Activated T-helper 1 cell treated with anti-CD3 and anti-CD28 coated beads, Interleukin-12 subunit alpha, Interleukin-12 subunit beta, Interleukin-2, Interleukin-4 antibody, amounts not matched to agents 30 ng/mL and 10 ng/mL and 1 ng/mL, durations not matched to agents 14 hours and 24 hours and 36 hours (primary cell): ENCODE measurements around the gene SLC16A6. TPM values are rescaled to one million over a fixed set of nuclear protein-coding genes. Genes with fewer than 3 reads are reported as not detected.
"Not testable (repeated sequence)": the region's sequence is repeated elsewhere in the genome, so short reads cannot be mapped to it uniquely, and the experiment has no call there.

Experiments
- DNase-seq: peaks from one replicate; pipeline ENCODE4 v3.0.0; 2021; ENCODE audit warnings: low spot score
- H3K27ac Mint-ChIP-seq: one replicate; pipeline ENCODE4 v1.8.0; 2021; ENCODE audit warnings: mild to moderate bottlenecking, mixed read lengths
- H3K27me3 Mint-ChIP-seq: one replicate; pipeline ENCODE4 v1.8.0; 2022; ENCODE audit warnings: mild to moderate bottlenecking, moderate library complexity, mixed read lengths; ENCODE audit not compliant: insufficient read depth
- H3K36me3 Mint-ChIP-seq: one replicate; pipeline ENCODE4 v1.8.0; 2021; ENCODE audit warnings: low read depth, mixed read lengths
- H3K4me1 Mint-ChIP-seq: one replicate; pipeline ENCODE4 v1.8.0; 2021; ENCODE audit warnings: low read depth, mixed read lengths
- H3K4me3 Mint-ChIP-seq: one replicate; pipeline ENCODE4 v1.8.0; 2021; ENCODE audit warnings: mild to moderate bottlenecking, moderate library complexity, mixed read lengths
- H3K9me3 Mint-ChIP-seq: one replicate; pipeline ENCODE4 v1.8.0; 2021; ENCODE audit warnings: mixed read lengths
- intact Hi-C: fragments of 100-400 bp; cut with micrococcal nuclease; formaldehyde crosslinking; loops from one replicate; pipeline ENCODE4 v1.15.1; 2024
- total RNA-seq: library from RNA; stranded (reverse); gene quantifications from 2 replicates; pipeline ENCODE4 v1.2.3, GENCODE V29; 2022

SLC16A6 gene
- total RNA-seq, 1 donor from 2014 or later = 3.0 TPM

DNA sequence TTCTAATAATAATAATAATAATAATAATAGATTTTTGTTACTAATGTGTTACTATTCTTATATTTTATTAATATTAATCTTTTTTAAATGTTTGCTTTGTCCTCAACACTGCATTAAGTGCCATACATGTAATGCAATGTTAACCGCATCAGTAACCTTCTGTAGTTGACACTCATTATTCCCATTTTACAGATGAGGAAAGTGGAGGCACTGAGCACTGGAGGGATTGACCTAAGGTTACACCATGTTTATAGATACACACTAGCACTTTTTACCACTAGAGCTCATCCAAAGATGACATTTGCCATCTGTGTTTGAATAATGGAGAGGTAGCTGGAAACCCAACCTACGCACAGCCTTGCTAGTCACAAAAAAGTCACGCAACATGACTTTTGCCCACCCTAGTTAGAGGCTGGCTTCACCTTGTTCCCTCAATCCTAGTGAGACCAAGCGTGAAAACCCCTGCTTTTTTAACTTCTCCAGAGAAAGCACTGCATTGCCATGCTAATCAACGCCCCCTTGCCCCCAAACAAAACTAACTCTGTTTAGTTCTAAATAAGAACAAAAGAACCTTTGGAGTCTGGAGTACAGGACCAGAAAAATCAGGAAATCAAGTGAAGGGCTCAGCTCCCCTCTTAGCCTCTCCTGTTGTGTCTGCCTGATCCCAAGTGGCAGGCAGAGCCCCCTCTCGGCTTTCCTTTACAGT lies 2.7 kb upstream of the SLC16A6 start:
- Mint-ChIP-seq H3K27ac (no peak overlapping the region), H3K27me3 (peaks cover 8% of the 10 kb centered on the region), H3K9me3 (no peaks in the 10 kb centered on the region), H3K4me1 (peaks cover 64% of the 10 kb centered on the region), H3K36me3 (peaks cover 2% of the 10 kb centered on the region), H3K4me3 (no peak overlapping the region)
- no peak for DNase-seq
- intact Hi-C loops = loop anchor here (5.0 kb wide), 1 partner anchor 219 kb away; the partner anchor contains the start of gene PRKAR1A

DNA sequence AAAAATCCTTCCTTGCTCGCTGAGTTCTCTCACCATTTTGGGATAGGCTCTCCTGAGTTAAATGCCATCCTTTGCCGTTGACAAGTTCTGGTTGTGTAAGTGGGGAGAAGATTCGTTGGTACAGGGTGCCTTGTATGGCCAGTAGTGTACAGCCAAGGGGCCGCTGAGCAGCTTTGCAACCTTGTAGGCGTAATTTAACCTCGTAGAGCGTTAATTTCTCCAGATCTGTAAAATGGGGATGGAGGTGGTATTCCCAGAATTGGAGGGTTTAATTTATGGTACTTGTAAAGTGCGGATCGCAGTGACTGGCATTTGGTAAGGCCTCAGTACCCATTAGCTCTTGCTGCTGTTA lies 1.7 kb upstream of the SLC16A6 start:
- peaks cover 2% of the 10 kb centered on the region for H3K36me3 Mint-ChIP-seq
- no peak for DNase-seq
- H3K27me3 Mint-ChIP-seq = peaks cover 8% of the 10 kb centered on the region
- H3K9me3 Mint-ChIP-seq = no peaks in the 10 kb centered on the region
- intact Hi-C loops = loop anchor here (1.0 to 5.0 kb wide), 6 partner anchors 18 to 220 kb away; partner anchors contain the start of gene PRKAR1A
- peak overlapping the region; percentile 84 for H3K27ac Mint-ChIP-seq
- peaks cover 69% of the 10 kb centered on the region for H3K4me1 Mint-ChIP-seq
- peak overlapping the region; percentile 83 for H3K4me3 Mint-ChIP-seq

GRCh38 chr17:68291836-68292688 lies 1.1 kb upstream of the SLC16A6 start:
- peaks cover 2% of the 10 kb centered on the region for H3K36me3 Mint-ChIP-seq
- intact Hi-C loops = loop anchor here (1.0 to 5.0 kb wide), 11 partner anchors 18 to 220 kb away; partner anchors contain the start of genes AMZ2 and PRKAR1A

DNA sequence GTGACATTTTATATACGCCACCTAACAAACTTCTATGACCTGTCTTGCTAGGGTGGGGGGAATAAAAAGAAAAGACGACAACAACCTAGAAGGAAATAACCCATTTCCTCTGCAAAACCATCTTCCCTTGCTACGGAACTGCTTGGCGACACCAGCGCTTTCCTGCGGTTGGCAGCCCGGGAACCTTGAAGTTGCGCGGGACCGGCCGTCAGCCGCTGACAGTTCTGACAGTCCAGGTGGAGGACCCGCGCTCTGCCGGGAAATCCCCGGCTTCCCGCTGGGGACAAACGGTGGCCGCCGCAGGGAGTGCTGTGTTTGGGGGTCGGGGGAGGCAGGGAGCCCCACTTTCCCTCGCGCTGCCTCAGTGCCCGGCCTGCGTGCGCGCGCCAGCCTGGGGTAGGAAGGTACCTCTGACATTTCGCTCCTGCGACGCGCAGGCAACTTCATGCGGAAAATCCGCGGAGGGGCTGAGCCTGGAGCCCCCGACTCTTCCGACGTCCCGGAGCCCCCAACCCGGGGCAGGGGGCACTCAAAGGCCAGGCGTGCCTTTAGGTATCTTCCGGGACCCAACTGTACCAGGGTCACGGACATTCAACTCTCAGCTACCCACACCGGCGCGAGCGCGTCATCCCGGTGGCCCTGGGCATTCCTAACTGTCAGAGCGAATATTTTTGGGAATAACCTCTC lies 516 bp downstream of the SLC16A6 start:
- Mint-ChIP-seq H3K27ac (peak overlapping the region; percentile 95), H3K27me3 (peaks cover 8% of the 10 kb centered on the region), H3K4me3 (peak overlapping the region; percentile 97), H3K9me3 (no peaks in the 10 kb centered on the region), H3K4me1 (peaks cover 55% of the 10 kb centered on the region), H3K36me3 (peaks cover 2% of the 10 kb centered on the region)
- intact Hi-C loops = loop anchor here (2.0 to 5.0 kb wide), 5 partner anchors 28 to 222 kb away; partner anchors contain the start of genes AMZ2 and PRKAR1A
- DNase-seq = peak; percentile 47

More at GRCh38 chr17:68291836-68292688, 1.1 kb upstream of the SLC16A6 start:
- peak overlapping the region; percentile 83 for H3K4me3 Mint-ChIP-seq
- peak; percentile 90 for DNase-seq
- peak overlapping the region; percentile 84 for H3K27ac Mint-ChIP-seq
- peaks cover 8% of the 10 kb centered on the region for H3K27me3 Mint-ChIP-seq
- no peaks in the 10 kb centered on the region for H3K9me3 Mint-ChIP-seq
- H3K4me1 Mint-ChIP-seq = peaks cover 67% of the 10 kb centered on the region

- Mint-ChIP-seq H3K4me1 (peaks cover 51% of the 10 kb centered on the region), H3K36me3 (peaks cover 1% of the 10 kb centered on the region), H3K4me3 (peak overlapping the region; percentile 97), H3K27ac (peak overlapping the region; percentile 35), H3K9me3 (no peaks in the 10 kb centered on the region), H3K27me3 (peaks cover 8% of the 10 kb centered on the region)
- intact Hi-C loops = loop anchor here (2.0 to 5.0 kb wide), 5 partner anchors 27 to 222 kb away; partner anchors contain the start of genes AMZ2 and PRKAR1A
- no peak for DNase-seq
Observed at GRCh38 chr17:68289936-68290267, 1.0 kb downstream of the SLC16A6 start.

GRCh38 chr17:68289473-68289872 lies 1.5 kb downstream of the SLC16A6 start:
- H3K36me3 Mint-ChIP-seq = no peaks in the 10 kb centered on the region
- H3K4me3 Mint-ChIP-seq = peak overlapping the region; percentile 97
- peaks cover 47% of the 10 kb centered on the region for H3K4me1 Mint-ChIP-seq
- no peak for DNase-seq
- no peak overlapping the region for H3K27ac Mint-ChIP-seq
- H3K9me3 Mint-ChIP-seq = no peaks in the 10 kb centered on the region
- intact Hi-C loops = no loop called here
- peaks cover 7% of the 10 kb centered on the region for H3K27me3 Mint-ChIP-seq

DNA sequence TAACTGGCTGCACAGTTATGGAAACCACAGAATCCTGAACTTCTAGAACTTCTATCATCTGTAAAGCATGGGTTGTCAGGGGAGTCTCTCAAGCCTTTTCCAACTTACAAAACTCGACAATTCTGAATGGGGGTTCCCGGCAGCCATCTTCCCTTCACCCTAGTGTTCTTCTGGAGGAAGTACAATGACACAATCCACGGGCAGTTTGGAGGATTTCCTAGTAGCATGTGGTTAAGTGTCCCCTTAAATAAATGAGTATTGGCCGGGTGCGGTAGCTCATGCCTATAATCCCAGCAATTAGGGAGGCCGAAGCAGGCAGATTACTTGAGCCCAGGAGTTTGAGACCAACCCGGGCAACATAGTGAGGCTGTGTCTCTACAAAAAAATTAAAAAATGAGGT lies 2.1 kb downstream of the SLC16A6 start:
- Mint-ChIP-seq H3K27ac (no peak overlapping the region), H3K9me3 (no peaks in the 10 kb centered on the region), H3K4me1 (peaks cover 47% of the 10 kb centered on the region), H3K36me3 (no peaks in the 10 kb centered on the region), H3K4me3 (peak overlapping the region; percentile 97), H3K27me3 (peaks cover 2% of the 10 kb centered on the region)
- intact Hi-C loops = no loop called here
- no peak for DNase-seq

DNA sequence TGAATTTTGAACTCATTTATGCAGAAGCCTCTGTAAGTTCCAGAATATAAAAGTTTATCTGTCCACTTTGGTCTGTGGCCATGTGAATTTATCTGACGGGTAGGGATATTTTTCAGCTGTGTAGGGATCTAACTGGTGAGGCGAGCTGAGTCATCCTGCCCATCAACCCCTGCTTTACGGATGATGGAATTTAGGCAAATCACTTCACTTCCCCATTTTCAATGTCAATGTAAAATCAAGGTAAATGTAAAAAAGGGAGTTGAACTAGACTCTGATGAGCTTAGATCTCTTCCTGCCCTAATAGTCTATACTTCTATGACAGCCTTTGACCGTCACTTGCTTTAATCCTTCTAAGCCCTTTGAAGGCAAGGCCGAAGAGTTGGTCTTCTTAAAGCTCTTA lies 2.6 kb downstream of the SLC16A6 start:
- no peak overlapping the region for H3K27ac Mint-ChIP-seq
- intact Hi-C loops = no loop called here
- H3K27me3 Mint-ChIP-seq = peaks cover 2% of the 10 kb centered on the region
- no peaks in the 10 kb centered on the region for H3K36me3 Mint-ChIP-seq
- no peaks in the 10 kb centered on the region for H3K9me3 Mint-ChIP-seq
- DNase-seq = no peak
- peak overlapping the region; percentile 97 for H3K4me3 Mint-ChIP-seq
- H3K4me1 Mint-ChIP-seq = peaks cover 47% of the 10 kb centered on the region

DNA sequence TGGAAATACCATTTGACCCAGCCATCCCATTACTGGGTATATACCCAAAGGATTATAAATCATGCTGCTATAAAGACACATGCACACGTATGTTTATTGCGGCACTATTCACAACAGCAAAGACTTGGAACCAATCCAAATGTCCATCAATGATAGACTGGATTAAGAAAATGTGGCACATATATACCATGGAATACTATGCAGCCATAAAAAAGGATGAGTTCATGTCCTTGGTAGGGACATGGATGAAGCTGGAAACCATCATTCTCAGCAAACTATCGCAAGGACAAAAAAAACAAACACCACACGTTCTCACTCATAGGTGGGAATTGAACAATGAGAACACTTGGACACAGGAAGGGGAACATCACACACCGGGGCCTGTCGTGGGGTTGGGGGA lies 9.0 kb downstream of the SLC16A6 start:
- H3K27ac Mint-ChIP-seq, H3K27me3 Mint-ChIP-seq, DNase-seq, intact Hi-C loops, H3K4me3 Mint-ChIP-seq, H3K4me1 Mint-ChIP-seq: not testable (repeated sequence)
- peaks cover 18% of the 10 kb centered on the region for H3K9me3 Mint-ChIP-seq
- peaks cover 17% of the 10 kb centered on the region for H3K36me3 Mint-ChIP-seq

GRCh38 chr17:68277807-68278206 lies 13.1 kb downstream of the SLC16A6 start:
- Mint-ChIP-seq H3K9me3 (peaks cover 18% of the 10 kb centered on the region), H3K4me1 (no peaks in the 10 kb centered on the region)
- intact Hi-C loops = no loop called here

DNA sequence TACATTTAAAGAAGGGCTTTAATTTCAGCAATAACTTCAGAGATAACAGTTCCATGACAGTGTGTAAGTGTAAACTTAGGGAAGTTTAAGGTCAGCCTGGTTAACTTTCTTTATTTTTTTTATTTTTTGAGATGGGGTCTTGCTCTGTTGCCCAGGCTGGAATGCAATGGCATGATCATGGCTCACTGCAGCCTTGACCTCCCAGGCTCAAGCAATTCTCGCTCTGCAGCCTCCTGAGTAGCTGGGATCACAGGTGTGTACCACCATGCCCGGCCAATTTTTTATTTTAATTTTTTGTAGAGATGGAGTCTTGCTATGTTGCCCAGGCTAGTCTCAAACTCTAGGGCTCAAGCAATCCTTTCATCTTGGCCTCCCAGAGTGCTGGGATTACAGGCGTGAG lies 14.6 kb downstream of the SLC16A6 start:
- H3K4me3 Mint-ChIP-seq, H3K27me3 Mint-ChIP-seq, H3K4me1 Mint-ChIP-seq, DNase-seq, intact Hi-C loops, H3K27ac Mint-ChIP-seq: not testable (repeated sequence)
- Mint-ChIP-seq H3K9me3 (peaks cover 18% of the 10 kb centered on the region), H3K36me3 (peaks cover 22% of the 10 kb centered on the region)

More at GRCh38 chr17:68277807-68278206, 13.1 kb downstream of the SLC16A6 start:
- DNase-seq = no peak
- Mint-ChIP-seq H3K27me3 (no peaks in the 10 kb centered on the region), H3K4me3 (no peak overlapping the region), H3K27ac (no peak overlapping the region), H3K36me3 (peaks cover 21% of the 10 kb centered on the region)

DNA sequence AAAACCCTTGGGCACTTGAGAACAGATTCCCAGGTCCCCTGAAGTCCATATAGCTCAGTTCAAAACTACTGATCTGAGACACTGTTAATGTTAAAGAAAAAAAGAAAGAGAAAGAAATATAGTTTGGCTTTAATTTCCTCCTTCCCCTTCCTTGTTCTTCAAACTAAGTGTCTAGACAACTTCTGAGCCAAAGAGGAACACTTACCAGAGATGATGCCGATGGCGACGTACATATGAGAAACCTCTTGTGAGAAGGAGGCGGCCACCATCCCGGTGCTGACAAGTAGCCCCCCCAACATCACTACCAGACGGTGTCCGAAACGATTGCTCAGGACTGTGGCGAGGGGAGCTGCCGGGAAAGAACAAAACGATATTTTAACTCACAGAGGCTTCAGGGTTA lies 17.2 kb downstream of the SLC16A6 start:
- Mint-ChIP-seq H3K27ac (no peak overlapping the region), H3K4me3 (no peak overlapping the region), H3K9me3 (peaks cover 6% of the 10 kb centered on the region), H3K36me3 (peaks cover 18% of the 10 kb centered on the region), H3K27me3 (no peaks in the 10 kb centered on the region), H3K4me1 (no peaks in the 10 kb centered on the region)
- no peak for DNase-seq
- intact Hi-C loops = no loop called here
